GM23248 (cell line): ENCODE data around the gene HBZ. TPM values are rescaled to one million over a fixed set of nuclear protein-coding genes. Genes with fewer than 3 reads are reported as not detected.
A peak's percentile ranks its signal among the peaks of the same experiment; 100 is the strongest.

Experiments used
- DNase-seq: peaks from one replicate; pipeline ENCODE4 v3.0.0-alpha.2; 2015
- H2AFZ ChIP-seq: fragments of 200-600 bp; sonication (generic); 2 replicates; pipeline ENCODE4 v1.6.1; 2016; ENCODE audit warnings: antibody characterized with exemption
- H3F3A ChIP-seq: fragments of 200-600 bp; sonication (generic); 2 replicates; pipeline ENCODE4 v1.6.1; 2016; ENCODE audit warnings: mild to moderate bottlenecking, antibody characterized with exemption, mixed run types; ENCODE audit not compliant: insufficient read depth
- H3K27ac ChIP-seq: fragments of 200-600 bp; sonication (generic); 2 replicates; pipeline ENCODE4 v1.5.1; 2016; ENCODE audit warnings: mild to moderate bottlenecking
- H3K27me3 ChIP-seq: fragments of 200-600 bp; sonication (generic); replicated peaks from 2 replicates; pipeline ENCODE4 v1.6.1; 2016; ENCODE audit warnings: mild to moderate bottlenecking; ENCODE audit not compliant: insufficient read depth
- H3K36me3 ChIP-seq: fragments of 200-600 bp; sonication (generic); 2 replicates; pipeline ENCODE4 v1.6.1; 2016; ENCODE audit warnings: low read depth, mild to moderate bottlenecking
- H3K4me1 ChIP-seq: fragments of 200-600 bp; sonication (generic); 2 replicates; pipeline ENCODE4 v1.6.1; 2016; ENCODE audit warnings: mild to moderate bottlenecking; ENCODE audit not compliant: insufficient read depth
- H3K4me2 ChIP-seq: fragments of 200-600 bp; sonication (generic); one replicate; pipeline ENCODE4 v1.6.1; 2016; ENCODE audit warnings: mild to moderate bottlenecking; ENCODE audit not compliant: unreplicated experiment
- H3K4me3 ChIP-seq: fragments of 200-600 bp; sonication (generic); 2 replicates; pipeline ENCODE4 v1.5.1; 2016; ENCODE audit warnings: mild to moderate bottlenecking
- H3K79me2 ChIP-seq: fragments of 200-600 bp; sonication (generic); 2 replicates; pipeline ENCODE4 v1.6.1; 2016; ENCODE audit warnings: mild to moderate bottlenecking; ENCODE audit not compliant: insufficient read depth
- H3K9ac ChIP-seq: fragments of 200-600 bp; sonication (generic); 2 replicates; pipeline ENCODE4 v1.6.1; 2016; ENCODE audit warnings: mild to moderate bottlenecking
- H3K9me2 ChIP-seq: fragments of 200-600 bp; sonication (generic); 2 replicates; pipeline ENCODE4 v1.6.1; 2016; ENCODE audit warnings: mixed run types, mild to moderate bottlenecking, moderate library complexity; ENCODE audit not compliant: insufficient read depth
- H3K9me3 ChIP-seq: fragments of 200-600 bp; sonication (generic); one replicate; pipeline ENCODE4 v1.6.1; 2017; ENCODE audit warnings: low read depth
- H4K20me1 ChIP-seq: fragments of 200-600 bp; sonication (generic); 2 replicates; pipeline ENCODE4 v1.6.0; 2016; ENCODE audit not compliant: insufficient read depth
- EZH2 ChIP-seq: fragments of 200-600 bp; sonication (generic); IDR thresholded peaks from 2 replicates; pipeline ENCODE4 v1.6.1; 2018; ENCODE audit warnings: antibody characterized with exemption, mild to moderate bottlenecking; ENCODE audit not compliant: insufficient read depth, poor library complexity, severe bottlenecking
- EZH2phosphoT487 ChIP-seq: fragments of 200-600 bp; sonication (generic); IDR thresholded peaks from 2 replicates; pipeline ENCODE4 v1.6.1; 2018; ENCODE audit warnings: antibody characterized with exemption, moderate library complexity, mild to moderate bottlenecking, low read depth; ENCODE audit not compliant: insufficient read depth
- WGBS, 2 experiments: methylation state at CpG; one replicate each; pipeline ENCODE4 v1.1.6; 2015 to 2017; ENCODE audit warnings: low lambda C conversion rate in 2 of 2, low coverage in 1 of 2; ENCODE audit errors: missing lambda C conversion rate in 2 of 2; 5-methylcytosine and 5-hydroxymethylcytosine counted together
- in situ Hi-C: fragments of 300-500 bp; cut with MboI; formaldehyde crosslinking; loops from 2 replicates; pipeline ENCODE4 v1.15.0; 2020
- polyA plus RNA-seq: library from polyadenylated mRNA; unstranded; fragments of >200 nt; fragmentation: Nextera tagmentation; extraction: Ambion mirVana; gene quantifications from 2 replicates; pipeline ENCODE4 v1.2.1, GENCODE V29; 2016
- total RNA-seq: library from RNA; depleted of rRNA; stranded (reverse); fragments of >200 nt; shearing (Covaris generic); gene quantifications from 2 replicates; pipeline ENCODE4 v1.2.3, GENCODE V29; 2014

Gene HBZ
- total and polyA plus RNA-seq, 2 experiments from 2014 or later = not detected

- TF ChIP-seq EZH2 (no peak), EZH2phosphoT487 (no peak)
- Histone ChIP-seq H3K27me3 (peaks cover 37% of the 10 kb centered on the region), H3K36me3 (no peaks in the 10 kb centered on the region), H2AFZ (no peak overlapping the region), H3K4me3 (no peak overlapping the region), H3K9ac (no peak overlapping the region), H3F3A (no peaks in the 10 kb centered on the region), H3K27ac (no peak overlapping the region), H4K20me1 (no peaks in the 10 kb centered on the region), H3K9me2 (no peaks in the 10 kb centered on the region), H3K4me1 (no peaks in the 10 kb centered on the region), H3K9me3 (no peaks in the 10 kb centered on the region), H3K79me2 (no peaks in the 10 kb centered on the region), H3K4me2 (no peak overlapping the region)
- WGBS, 2 experiments = 6 to 8% methylated on average over 30 to 31 of the region's 77 CpGs
- DNase-seq = no peak
- in situ Hi-C loops = no loop called here
These were observed 12.5 kb downstream of the HBZ start for GRCh38 chr16:164827-165538.

DNA sequence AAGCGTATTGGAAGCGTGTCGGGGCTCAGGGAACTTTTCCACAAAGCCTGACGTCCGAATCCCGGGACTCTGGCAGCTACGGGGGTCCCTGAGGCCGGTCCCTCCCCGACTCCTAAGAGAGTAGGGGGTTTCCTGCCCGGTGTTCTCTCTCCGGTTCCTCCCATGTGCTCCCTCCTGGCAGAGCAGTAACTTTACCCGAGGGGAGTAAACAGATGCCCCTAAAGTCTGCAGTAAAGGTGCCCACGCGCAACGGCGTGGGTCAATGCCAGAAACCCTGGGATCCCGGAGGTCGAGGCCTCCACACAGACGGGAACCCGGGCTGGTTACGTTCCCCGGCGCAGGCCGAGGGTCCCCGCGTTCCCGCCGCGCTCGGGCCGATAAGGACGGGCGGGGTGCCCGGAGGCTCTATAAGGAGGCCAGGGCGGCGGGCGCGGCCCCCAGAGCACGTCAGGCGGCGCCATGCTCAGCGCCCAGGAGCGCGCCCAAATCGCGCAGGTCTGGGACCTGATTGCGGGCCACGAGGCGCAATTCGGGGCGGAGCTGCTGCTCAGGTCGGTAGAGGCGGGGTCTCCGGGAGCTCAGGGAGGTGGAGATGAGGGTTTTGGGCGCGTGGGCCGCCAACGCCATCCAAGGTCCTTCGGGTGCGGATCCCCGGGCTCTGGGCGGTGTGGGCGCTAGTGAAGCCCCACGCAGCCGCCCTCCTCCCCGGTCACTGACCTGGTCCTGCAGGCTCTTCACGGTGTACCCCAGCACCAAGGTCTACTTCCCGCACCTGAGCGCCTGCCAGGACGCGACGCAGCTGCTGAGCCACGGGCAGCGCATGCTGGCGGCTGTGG lies 13.3 kb downstream of the HBZ start, which contains the start of gene HBM:
Gene HBM, plus strand, starts transcription at position 440 of the 836 bp plus-strand sequence. Its CDS starts 20 bp downstream, at position 460.
- no peak within 1 kb of the TSS for H3K27ac ChIP-seq
- no peaks in the 10 kb centered on the region for H3K36me3 ChIP-seq
- H3K4me2 ChIP-seq = no peak within 1 kb of the TSS
- H3K9me2 ChIP-seq = no peaks in the 10 kb centered on the region
- in situ Hi-C loops = no loop called here
- no peaks in the 10 kb centered on the region for H3K4me1 ChIP-seq
- H3K4me3 ChIP-seq = no peak within 1 kb of the TSS
- no peaks in the 10 kb centered on the region for H4K20me1 ChIP-seq
- DNase-seq = no peak
- no peak within 1 kb of the TSS for H2AFZ ChIP-seq
- no peak within 1 kb of the TSS for H3K9ac ChIP-seq
- 3 to 5% methylated on average over 38 to 69 of the region's 75 CpGs for WGBS, 2 experiments
- no peaks in the 10 kb centered on the region for H3K79me2 ChIP-seq
- no peaks in the 10 kb centered on the region for H3F3A ChIP-seq
- TF ChIP-seq EZH2 (peak; percentile 88), EZH2phosphoT487 (0 out of 2 replicates have a peak, but pooled peaks have one; percentile 55)
- no peaks in the 10 kb centered on the region for H3K9me3 ChIP-seq
- peaks cover 37% of the 10 kb centered on the region for H3K27me3 ChIP-seq

DNA sequence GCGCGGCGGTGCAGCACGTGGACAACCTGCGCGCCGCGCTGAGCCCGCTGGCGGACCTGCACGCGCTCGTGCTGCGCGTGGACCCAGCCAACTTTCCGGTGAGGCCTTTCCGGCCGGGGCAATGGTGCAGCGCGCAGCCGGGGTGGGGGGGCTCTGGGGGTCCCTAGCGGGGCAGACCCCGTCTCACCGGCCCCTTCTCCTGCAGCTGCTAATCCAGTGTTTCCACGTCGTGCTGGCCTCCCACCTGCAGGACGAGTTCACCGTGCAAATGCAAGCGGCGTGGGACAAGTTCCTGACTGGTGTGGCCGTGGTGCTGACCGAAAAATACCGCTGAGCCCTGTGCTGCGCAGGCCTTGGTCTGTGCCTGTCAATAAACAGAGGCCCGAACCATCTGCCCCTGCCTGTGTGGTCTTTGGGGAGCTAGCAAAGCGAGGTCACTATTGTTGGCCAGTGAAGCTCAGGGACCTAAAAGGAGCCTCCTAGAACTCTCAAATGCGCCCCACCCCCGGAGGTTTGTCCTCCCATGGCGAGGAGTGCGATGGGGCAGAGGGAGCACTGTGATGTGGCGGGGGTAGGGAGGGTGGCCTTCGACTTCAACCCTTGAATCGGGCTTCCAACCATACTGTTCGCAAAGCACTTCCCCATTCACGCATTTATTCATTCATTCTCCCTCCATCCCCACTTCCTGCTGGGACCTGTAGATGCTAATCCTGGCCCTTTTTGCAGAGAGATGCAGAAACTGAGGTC lies 14.1 kb downstream of the HBZ start:
- Histone ChIP-seq H3K9ac (no peak overlapping the region), H3K27me3 (peaks cover 40% of the 10 kb centered on the region), H3K4me2 (no peak overlapping the region), H3K27ac (no peak overlapping the region), H3K79me2 (no peaks in the 10 kb centered on the region), H3K4me3 (no peak overlapping the region), H3K36me3 (no peaks in the 10 kb centered on the region), H3K9me3 (no peaks in the 10 kb centered on the region), H3F3A (no peaks in the 10 kb centered on the region), H3K4me1 (no peaks in the 10 kb centered on the region), H3K9me2 (no peaks in the 10 kb centered on the region), H4K20me1 (no peaks in the 10 kb centered on the region), H2AFZ (no peak overlapping the region)
- in situ Hi-C loops = no loop called here
- DNase-seq = no peak
- TF ChIP-seq EZH2phosphoT487 (no peak), EZH2 (peak; percentile 59)
- 4% methylated on average over 39 to 45 of the region's 45 CpGs for WGBS, 2 experiments

DNA sequence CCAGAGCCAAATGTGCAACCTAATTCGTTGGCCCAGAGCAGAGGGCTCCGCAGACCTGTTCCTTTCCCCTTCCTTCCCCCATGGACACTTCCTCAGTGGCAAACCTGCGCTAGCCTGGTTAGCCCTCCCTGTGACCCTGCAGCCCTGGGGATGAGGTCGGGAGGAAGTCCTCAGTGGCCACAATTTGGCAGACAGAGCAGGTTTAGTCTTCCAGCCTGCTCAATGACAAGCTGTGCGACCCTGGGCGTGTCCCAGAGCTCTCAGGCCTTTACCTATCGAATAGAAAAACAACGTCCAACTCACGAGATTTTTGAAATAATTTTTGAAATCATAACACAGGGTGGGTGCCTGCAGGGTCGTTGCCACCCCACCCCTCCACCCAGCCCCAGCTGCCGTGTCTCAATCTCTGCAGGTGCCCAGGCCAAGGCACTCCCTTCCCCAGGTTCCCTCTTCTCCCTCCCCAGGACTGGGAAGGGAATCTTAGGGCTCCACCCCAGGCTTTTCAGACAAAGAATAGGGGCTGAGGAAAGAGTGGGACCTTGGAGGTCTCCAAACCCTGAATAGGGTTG lies 14.8 kb downstream of the HBZ start:
- no peak overlapping the region for H2AFZ ChIP-seq
- no peak overlapping the region for H3K27ac ChIP-seq
- H3K36me3 ChIP-seq = no peaks in the 10 kb centered on the region
- H3F3A ChIP-seq = no peaks in the 10 kb centered on the region
- H3K4me1 ChIP-seq = no peaks in the 10 kb centered on the region
- no peak for TF ChIP-seq EZH2
- no peak for TF ChIP-seq EZH2phosphoT487
- in situ Hi-C loops = no loop called here
- H3K4me3 ChIP-seq = no peak overlapping the region
- no peaks in the 10 kb centered on the region for H3K9me2 ChIP-seq
- no peak overlapping the region for H3K4me2 ChIP-seq
- 19 to 22% methylated on average over 10 to 11 of the region's 11 CpGs for WGBS, 2 experiments
- H3K9me3 ChIP-seq = no peaks in the 10 kb centered on the region
- no peaks in the 10 kb centered on the region for H3K79me2 ChIP-seq
- peaks cover 43% of the 10 kb centered on the region for H3K27me3 ChIP-seq
- DNase-seq = no peak
- H3K9ac ChIP-seq = no peak overlapping the region
- no peaks in the 10 kb centered on the region for H4K20me1 ChIP-seq
